Loucy (cell line): Measurements from ENCODE around the gene SMC1B.

ENCODE experiments used
- H2AFZ ChIP-seq: fragments of 200-600 bp; sonication (generic); 2 replicates; pipeline ENCODE4 v1.6.0; 2016; ENCODE audit warnings: antibody characterized with exemption, mild to moderate bottlenecking, low read length, moderate library complexity
- H3F3A ChIP-seq: fragments of 200-600 bp; 2 replicates; pipeline ENCODE4 v1.6.0; 2016; ENCODE audit warnings: antibody characterized with exemption, low read depth, mild to moderate bottlenecking
- H3K27me3 ChIP-seq: fragments of 200-600 bp; sonication (generic); 2 replicates; pipeline ENCODE4 v1.6.1; 2014; ENCODE audit warnings: low read length, mild to moderate bottlenecking; ENCODE audit not compliant: insufficient read depth, poor library complexity, severe bottlenecking
- H3K36me3 ChIP-seq: fragments of 200-600 bp; sonication (generic); 2 replicates; pipeline ENCODE4 v1.6.1; 2016; ENCODE audit warnings: low read length; ENCODE audit not compliant: insufficient read depth
- H3K4me1 ChIP-seq: fragments of 200-600 bp; sonication (generic); 2 replicates; pipeline ENCODE4 v1.5.1; 2014; ENCODE audit warnings: low read length, mild to moderate bottlenecking; ENCODE audit not compliant: insufficient read depth, poor library complexity, severe bottlenecking
- H3K4me2 ChIP-seq: fragments of 200-600 bp; sonication (generic); 2 replicates; pipeline ENCODE4 v1.6.0; 2014; ENCODE audit warnings: antibody characterized with exemption, low read length, low read depth, mild to moderate bottlenecking; ENCODE audit not compliant: poor library complexity, severe bottlenecking
- H3K4me3 ChIP-seq: fragments of 200-600 bp; sonication (generic); 2 replicates; pipeline ENCODE4 v1.5.1; 2014; ENCODE audit warnings: low read length, mild to moderate bottlenecking, mixed read lengths; ENCODE audit not compliant: poor library complexity, severe bottlenecking
- H3K79me2 ChIP-seq: fragments of 200-600 bp; sonication (generic); 2 replicates; pipeline ENCODE4 v1.6.1; 2014; ENCODE audit warnings: low read length; ENCODE audit not compliant: insufficient read depth
- H3K9ac ChIP-seq: fragments of 200-600 bp; sonication (generic); 2 replicates; pipeline ENCODE4 v1.6.0; 2014; ENCODE audit warnings: mild to moderate bottlenecking, low read depth, low read length, moderate library complexity; ENCODE audit not compliant: poor library complexity, severe bottlenecking
- H3K9me2 ChIP-seq: fragments of 200-600 bp; sonication (generic); replicated peaks from 2 replicates; pipeline ENCODE4 v1.6.1; 2016; ENCODE audit warnings: low read depth, low read length, mixed read lengths
- H3K9me3 ChIP-seq: fragments of 200-600 bp; sonication (generic); 2 replicates; pipeline ENCODE4 v1.6.1; 2014; ENCODE audit warnings: mild to moderate bottlenecking, antibody characterized with exemption, low read length, low read depth; ENCODE audit not compliant: insufficient read depth
- H4K20me1 ChIP-seq: fragments of 200-600 bp; sonication (generic); 2 replicates; pipeline ENCODE4 v1.6.0; 2014; ENCODE audit warnings: antibody characterized with exemption, low read length, mild to moderate bottlenecking; ENCODE audit not compliant: insufficient read depth, poor library complexity, severe bottlenecking
- CTCF ChIP-seq: fragments of 200-600 bp; sonication (generic); conservative IDR thresholded peaks from 2 replicates; pipeline ENCODE4 v1.5.1; 2014; ENCODE audit warnings: mild to moderate bottlenecking, antibody characterized with exemption, low read length
- EZH2phosphoT487 ChIP-seq: fragments of 200-600 bp; IDR thresholded peaks from 2 replicates; pipeline ENCODE4 v1.6.1; 2018; ENCODE audit warnings: antibody characterized with exemption, mild to moderate bottlenecking, moderate library complexity, borderline replicate concordance

The SMC1B gene

GRCh38 chr22:45453764-45454163 lies 40.4 kb upstream of the SMC1B start:
- no peak for TF ChIP-seq EZH2phosphoT487
- TF ChIP-seq CTCF = no peak
- H3K9me3 ChIP-seq = no peaks in the 10 kb centered on the region
- no peaks in the 10 kb centered on the region for H3K36me3 ChIP-seq
- H4K20me1 ChIP-seq = no peaks in the 10 kb centered on the region
- no peak overlapping the region for H2AFZ ChIP-seq
- no peaks in the 10 kb centered on the region for H3K27me3 ChIP-seq
- H3K4me1 ChIP-seq = no peaks in the 10 kb centered on the region
- H3K79me2 ChIP-seq = no peaks in the 10 kb centered on the region
- H3K4me2 ChIP-seq = no peak overlapping the region
- H3K9ac ChIP-seq = no peak overlapping the region
- H3K4me3 ChIP-seq = no peak overlapping the region
- H3K9me2 ChIP-seq = no peaks in the 10 kb centered on the region
- no peaks in the 10 kb centered on the region for H3F3A ChIP-seq

- no peaks in the 10 kb centered on the region for H3K36me3 ChIP-seq
- no peaks in the 10 kb centered on the region for H3K27me3 ChIP-seq
- H3K4me2 ChIP-seq = no peak overlapping the region
- no peaks in the 10 kb centered on the region for H3K9me2 ChIP-seq
- H3K4me3 ChIP-seq = no peak overlapping the region
- no peaks in the 10 kb centered on the region for H3K9me3 ChIP-seq
- no peaks in the 10 kb centered on the region for H3F3A ChIP-seq
- no peak overlapping the region for H2AFZ ChIP-seq
- TF ChIP-seq CTCF (no peak), EZH2phosphoT487 (no peak)
- no peak overlapping the region for H3K9ac ChIP-seq
- no peaks in the 10 kb centered on the region for H3K79me2 ChIP-seq
- no peaks in the 10 kb centered on the region for H4K20me1 ChIP-seq
- no peaks in the 10 kb centered on the region for H3K4me1 ChIP-seq
Measured at GRCh38 chr22:45452565-45453379, 39.4 kb upstream of the SMC1B start.

GRCh38 chr22:45451972-45452371 lies 38.6 kb upstream of the SMC1B start:
- Histone ChIP-seq H3K27me3 (no peaks in the 10 kb centered on the region), H3K9ac (no peak overlapping the region), H3K36me3 (no peaks in the 10 kb centered on the region), H3K4me1 (no peaks in the 10 kb centered on the region), H3K4me3 (no peak overlapping the region), H3K79me2 (no peaks in the 10 kb centered on the region), H3F3A (no peaks in the 10 kb centered on the region), H3K4me2 (no peak overlapping the region), H3K9me3 (no peaks in the 10 kb centered on the region), H2AFZ (no peak overlapping the region), H4K20me1 (no peaks in the 10 kb centered on the region), H3K9me2 (no peaks in the 10 kb centered on the region)
- TF ChIP-seq CTCF (no peak), EZH2phosphoT487 (no peak)
